HG03575 (cell line): ENCODE results near the gene C1QTNF8.

Experiments used
- ATAC-seq: cut with Tn5 transposase; IDR thresholded peaks from one replicate; pipeline ENCODE4 v1.9.1; 2021; ENCODE audit not compliant: unreplicated experiment, insufficient number of reproducible peaks, low FRiP score; ENCODE audit errors: extremely low read depth

Gene C1QTNF8

GRCh38 chr16:1129106-1129960 is 33.3 kb upstream of the C1QTNF8 start:
- no peak for ATAC-seq

- no peak for ATAC-seq
These were observed 32.1 kb upstream of the C1QTNF8 start for GRCh38 chr16:1127971-1128715.

GRCh38 chr16:1127101-1127500 is 31.1 kb upstream of the C1QTNF8 start:
- ATAC-seq: no peak

- no peak for ATAC-seq
These were observed 30.5 kb upstream of the C1QTNF8 start for GRCh38 chr16:1126586-1126985.

- ATAC-seq: no peak
These were observed 30.0 kb upstream of the C1QTNF8 start for GRCh38 chr16:1126044-1126443.

GRCh38 chr16:1125471-1125870 is 29.4 kb upstream of the C1QTNF8 start:
- no peak for ATAC-seq

GRCh38 chr16:1124795-1125194 is 28.8 kb upstream of the C1QTNF8 start:
- ATAC-seq: no peak

- no peak for ATAC-seq
These were observed 28.2 kb upstream of the C1QTNF8 start for GRCh38 chr16:1124291-1124690.

GRCh38 chr16:1123525-1124230 is 27.6 kb upstream of the C1QTNF8 start:
- ATAC-seq: no peak

- ATAC-seq: no peak
These were observed 26.3 kb upstream of the C1QTNF8 start for GRCh38 chr16:1122398-1122765.

GRCh38 chr16:1121601-1122397 is 25.8 kb upstream of the C1QTNF8 start:
- no peak for ATAC-seq

- no peak for ATAC-seq
These were observed 25.0 kb upstream of the C1QTNF8 start for GRCh38 chr16:1121009-1121408.

GRCh38 chr16:1120577-1120941 is 24.5 kb upstream of the C1QTNF8 start:
- no peak for ATAC-seq

- no peak for ATAC-seq
These were observed 23.9 kb upstream of the C1QTNF8 start for GRCh38 chr16:1119766-1120576.

GRCh38 chr16:1119129-1119528 is 23.1 kb upstream of the C1QTNF8 start:
- ATAC-seq: no peak

GRCh38 chr16:1117926-1118325 is 21.9 kb upstream of the C1QTNF8 start:
- ATAC-seq: no peak

GRCh38 chr16:1117176-1117900 is 21.3 kb upstream of the C1QTNF8 start:
- no peak for ATAC-seq

GRCh38 chr16:1116693-1117077 is 20.6 kb upstream of the C1QTNF8 start:
- no peak for ATAC-seq
